GM20000 (cell line): ENCODE measurements around the gene ACTR3.
A peak's percentile ranks its signal among the peaks of the same experiment; 100 is the strongest.
"Not testable (repeated sequence)": the region's sequence is repeated elsewhere in the genome, so short reads cannot be mapped to it uniquely, and the experiment has no call there.

Experiments
- DNase-seq: peaks from one replicate; pipeline ENCODE4 v3.0.0; 2012; ENCODE audit warnings: low spot score
- CTCF ChIP-seq: IDR thresholded peaks from 2 replicates; pipeline ENCODE4 v1.5.1; 2012; ENCODE audit warnings: mild to moderate bottlenecking, control low read depth; ENCODE audit errors: extremely low read depth, missing control alignments

Gene ACTR3

GRCh38 chr2:113889471-113890252, at the start of gene ACTR3:
ACTR3 (plus strand) TSS chr2:113890089; CDS start chr2:113890280, 191 bp downstream.
- DNase-seq, result peak; percentile 93
- TF ChIP-seq CTCF, result no peak

DNA sequence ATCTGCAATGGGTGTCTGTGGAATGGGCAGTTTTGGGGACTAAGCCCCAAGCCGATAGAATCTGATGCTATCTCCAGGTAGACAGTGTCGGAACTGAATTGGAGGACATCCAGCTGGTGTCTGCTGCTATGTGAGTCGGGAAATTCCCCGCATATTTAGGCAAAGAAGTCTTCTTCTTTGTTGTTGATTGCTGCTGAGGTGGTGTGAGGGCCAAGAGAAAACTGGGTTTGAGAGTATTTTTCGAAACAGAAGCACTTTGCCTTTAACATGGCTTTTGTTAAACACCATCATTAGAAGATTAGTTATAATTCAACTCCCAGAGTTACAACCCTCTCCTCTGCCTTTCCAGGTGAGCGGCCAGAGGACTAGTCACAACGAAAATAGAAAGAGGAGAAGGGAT, 49.4 kb upstream of the ACTR3 start:
- DNase-seq, result no peak
- TF ChIP-seq CTCF, result no peak

- DNase-seq, result no peak
- no peak for TF ChIP-seq CTCF
These were observed 46.8 kb upstream of the ACTR3 start for GRCh38 chr2:113842919-113843736.

GRCh38 chr2:113843737-113844050, 46.2 kb upstream of the ACTR3 start:
- DNase-seq, result not testable (repeated sequence)

DNA sequence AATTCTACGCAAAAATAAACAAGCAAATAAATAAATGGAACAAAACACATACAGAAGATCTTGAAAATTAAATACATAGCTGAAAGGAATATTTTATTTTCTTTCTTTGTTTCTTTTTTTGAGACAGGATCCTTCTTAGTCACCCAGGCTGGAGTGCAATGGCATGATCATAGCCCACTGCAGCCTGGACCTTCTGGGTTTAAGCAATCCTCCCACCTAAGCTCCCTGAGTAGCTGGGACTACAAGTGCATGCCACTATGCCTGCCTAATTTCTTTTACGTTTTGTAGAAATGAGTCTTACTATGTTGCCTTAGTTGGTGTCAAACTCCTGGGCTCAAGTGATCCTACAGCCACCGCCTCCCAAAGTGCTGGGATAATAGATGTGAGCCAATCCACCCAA, 44.6 kb upstream of the ACTR3 start:
- DNase-seq, result no peak
- TF ChIP-seq CTCF, result no peak

DNA sequence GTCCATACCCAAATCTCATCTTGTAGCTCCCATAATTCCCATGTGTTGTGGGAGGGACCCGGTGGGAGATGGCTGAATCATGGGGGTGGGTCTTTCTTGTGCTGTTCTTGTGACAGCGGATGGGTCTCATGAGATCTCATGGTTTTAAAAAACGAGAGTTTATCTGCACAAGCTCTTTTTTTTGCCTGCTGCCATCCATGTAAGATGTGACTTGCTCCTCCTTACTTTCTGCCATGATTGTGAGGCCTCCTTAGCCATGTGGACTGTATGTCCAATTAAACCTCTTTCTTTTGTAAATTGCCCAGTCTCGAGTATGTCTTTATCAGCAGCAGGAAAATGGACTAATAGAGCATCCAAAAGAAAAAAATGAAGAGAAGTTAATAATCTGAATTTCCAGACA, 44.1 kb upstream of the ACTR3 start:
- DNase-seq, result not testable (repeated sequence)

GRCh38 chr2:113846429-113846828, 43.5 kb upstream of the ACTR3 start:
- DNase-seq, result no peak
- no peak for TF ChIP-seq CTCF

GRCh38 chr2:113847144-113847543, 42.7 kb upstream of the ACTR3 start:
- DNase-seq, result no peak

More at GRCh38 chr2:113847144-113847543, 42.7 kb upstream of the ACTR3 start:
- TF ChIP-seq CTCF, result no peak
